Muscle layer of duodenum (tissue), 2 donors: Measurements from ENCODE around the gene MOB3B.
"Not testable (repeated sequence)": the region's sequence is repeated elsewhere in the genome, so short reads cannot be mapped to it uniquely, and the experiment has no call there.

ENCODE experiments used
- H3K27ac ChIP-seq: one replicate; pipeline ENCODE4 v1.7.0; 2013; ENCODE audit warnings: mild to moderate bottlenecking, low read length
- H3K27me3 ChIP-seq: one replicate; pipeline ENCODE4 v1.7.0; 2013; ENCODE audit warnings: low read depth, mild to moderate bottlenecking, control low read depth, low read length
- H3K36me3 ChIP-seq, 2 donors: one replicate each; pipeline ENCODE4 v1.7.0; 2013; ENCODE audit warnings: low read length in 2 of 2, control low read depth in 1 of 2, mild to moderate bottlenecking in 1 of 2; ENCODE audit not compliant: insufficient read depth in 2 of 2, control insufficient read depth in 1 of 2
- H3K4me1 ChIP-seq, 2 donors: one replicate each; pipeline ENCODE4 v1.7.0; 2013; ENCODE audit warnings: low read length in 2 of 2, mild to moderate bottlenecking in 2 of 2, control low read depth in 1 of 2, moderate library complexity in 1 of 2; ENCODE audit not compliant: insufficient read depth in 2 of 2, control insufficient read depth in 1 of 2
- H3K4me3 ChIP-seq, 2 donors: one replicate each; pipeline ENCODE4 v1.7.0; 2013; ENCODE audit warnings: low read length in 2 of 2, low read depth in 1 of 2, mild to moderate bottlenecking in 1 of 2
- H3K9me3 ChIP-seq, 2 donors: one replicate each; pipeline ENCODE4 v1.7.0; 2013; ENCODE audit warnings: low read length in 2 of 2, control low read depth in 1 of 2, mild to moderate bottlenecking in 1 of 2; ENCODE audit not compliant: control insufficient read depth in 1 of 2
- donor health status: healthy.

MOB3B gene

GRCh38 chr9:27514551-27514950 lies 15.1 kb downstream of the MOB3B start:
- no peak overlapping the region for H3K27ac ChIP-seq

DNA sequence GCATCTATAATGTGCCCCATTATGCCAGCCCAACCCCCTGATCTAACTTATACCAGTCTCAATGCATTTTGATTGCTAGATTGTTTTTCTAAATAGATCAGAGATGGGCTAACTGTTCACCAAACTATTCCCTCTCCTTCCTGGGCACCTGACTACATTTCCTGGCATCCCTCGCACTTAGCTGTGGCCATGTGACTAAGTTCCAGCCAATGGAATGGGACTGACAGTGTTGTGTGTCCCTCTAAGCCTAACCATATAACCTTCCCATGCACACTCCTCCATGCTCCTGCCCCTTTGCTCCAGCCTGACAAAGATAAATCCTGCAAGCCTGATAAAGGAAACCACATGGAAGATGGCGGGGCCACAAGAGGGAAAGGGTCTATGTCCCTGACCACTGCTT lies 17.8 kb downstream of the MOB3B start:
- H3K4me3 ChIP-seq, result no peak overlapping the region
- H3K9me3 ChIP-seq, result no peaks in the 10 kb centered on the region
- H3K27ac ChIP-seq, result no peak overlapping the region
- H3K36me3 ChIP-seq, result no peaks in the 10 kb centered on the region
- H3K27me3 ChIP-seq, result no peaks in the 10 kb centered on the region
- H3K4me1 ChIP-seq, result peaks cover 0 to 10% of the 10 kb centered on the region in 2 donors

More at GRCh38 chr9:27514551-27514950, 15.1 kb downstream of the MOB3B start:
- H3K4me1 ChIP-seq, result peaks cover 0 to 10% of the 10 kb centered on the region in 2 donors
- H3K9me3 ChIP-seq, result no peaks in the 10 kb centered on the region
- H3K27me3 ChIP-seq, result no peaks in the 10 kb centered on the region
- no peak overlapping the region for H3K4me3 ChIP-seq
- no peaks in the 10 kb centered on the region for H3K36me3 ChIP-seq

DNA sequence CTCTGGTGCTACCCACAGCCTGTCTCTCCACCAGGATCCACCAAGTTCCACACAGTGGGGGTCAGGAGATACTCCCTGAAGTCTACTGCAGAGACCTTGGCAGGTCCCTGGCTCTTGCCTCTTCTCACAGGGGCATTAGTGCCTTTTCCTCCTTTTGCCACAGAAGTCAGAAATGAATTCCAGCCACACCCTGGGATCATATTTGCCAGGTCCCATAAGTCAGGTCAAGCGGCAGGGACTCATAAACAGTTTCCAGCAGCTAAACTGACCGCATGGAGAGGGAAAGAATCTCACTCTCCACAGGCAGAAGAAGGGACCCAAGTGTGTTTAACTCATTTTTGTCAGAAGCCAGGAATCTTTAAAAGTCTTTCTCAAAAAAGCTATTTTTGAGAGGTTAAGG lies 18.8 kb downstream of the MOB3B start:
- no peaks in the 10 kb centered on the region for H3K36me3 ChIP-seq
- no peak overlapping the region for H3K4me3 ChIP-seq
- no peaks in the 10 kb centered on the region for H3K9me3 ChIP-seq
- H3K4me1 ChIP-seq, result peaks cover 0 to 10% of the 10 kb centered on the region in 2 donors
- H3K27ac ChIP-seq, result no peak overlapping the region
- no peaks in the 10 kb centered on the region for H3K27me3 ChIP-seq

- Histone ChIP-seq H3K27me3 (no peaks in the 10 kb centered on the region), H3K36me3 (no peaks in the 10 kb centered on the region), H3K4me1 (no peaks in the 10 kb centered on the region), H3K9me3 (no peaks in the 10 kb centered on the region), H3K4me3 (no peak overlapping the region), H3K27ac (no peak overlapping the region)
Observed at GRCh38 chr9:27506981-27507380, 22.6 kb downstream of the MOB3B start.

GRCh38 chr9:27505744-27506161 lies 23.9 kb downstream of the MOB3B start:
- Histone ChIP-seq H3K4me1 (no peaks in the 10 kb centered on the region), H3K36me3 (no peaks in the 10 kb centered on the region), H3K27ac (no peak overlapping the region), H3K9me3 (no peaks in the 10 kb centered on the region), H3K27me3 (no peaks in the 10 kb centered on the region), H3K4me3 (no peak overlapping the region)

GRCh38 chr9:27504259-27504658 lies 25.4 kb downstream of the MOB3B start:
- H3K27me3 ChIP-seq, result no peaks in the 10 kb centered on the region
- no peaks in the 10 kb centered on the region for H3K9me3 ChIP-seq
- no peaks in the 10 kb centered on the region for H3K36me3 ChIP-seq
- H3K27ac ChIP-seq, result no peak overlapping the region
- no peaks in the 10 kb centered on the region for H3K4me1 ChIP-seq
- H3K4me3 ChIP-seq, result no peak overlapping the region

GRCh38 chr9:27503623-27504022 lies 26.0 kb downstream of the MOB3B start:
- Histone ChIP-seq H3K27me3 (no peaks in the 10 kb centered on the region), H3K9me3 (no peaks in the 10 kb centered on the region), H3K36me3 (no peaks in the 10 kb centered on the region), H3K4me1 (no peaks in the 10 kb centered on the region), H3K27ac (no peak overlapping the region), H3K4me3 (no peak overlapping the region)

DNA sequence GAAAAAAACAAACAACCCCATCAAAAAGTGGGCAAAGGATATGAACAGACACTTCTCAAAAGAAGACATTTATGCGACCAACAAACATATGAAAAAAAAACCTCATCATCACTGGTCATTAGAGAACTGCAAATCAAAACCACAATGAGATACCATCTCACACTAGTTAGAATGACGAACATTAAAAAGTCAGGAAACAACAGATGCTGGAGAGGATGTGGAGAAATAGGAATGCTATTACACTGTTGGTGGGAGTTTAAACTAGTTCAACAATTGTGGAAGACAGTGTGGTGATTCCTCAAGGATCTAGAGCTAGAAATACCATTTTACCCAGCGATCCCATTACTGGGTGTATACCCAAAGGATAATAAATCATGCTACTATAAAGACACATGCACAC lies 28.7 kb downstream of the MOB3B start:
- not testable (repeated sequence) for H3K27me3 ChIP-seq, H3K27ac ChIP-seq, H3K4me3 ChIP-seq, H3K36me3 ChIP-seq, H3K9me3 ChIP-seq
- peaks cover 0 to 13% of the 10 kb centered on the region in 2 donors for H3K4me1 ChIP-seq

DNA sequence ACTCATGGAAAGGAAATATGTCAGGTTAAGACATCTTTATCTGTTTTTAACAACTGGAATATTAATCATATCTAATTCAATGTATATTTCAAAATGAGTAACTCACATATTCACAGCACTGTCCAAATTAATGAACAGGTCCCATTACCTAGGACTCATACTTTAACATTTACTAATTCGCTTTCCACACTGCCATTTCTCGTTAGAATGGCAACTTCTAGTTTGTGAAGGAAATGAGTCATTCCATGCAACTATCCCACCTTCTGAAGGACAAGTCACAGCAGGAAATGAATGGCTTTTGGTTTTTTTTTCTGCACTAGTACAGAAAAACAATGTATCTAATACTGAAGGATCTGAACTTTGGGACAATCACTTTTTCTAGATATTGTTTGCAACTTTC lies 30.2 kb downstream of the MOB3B start:
- Histone ChIP-seq H3K36me3 (no peaks in the 10 kb centered on the region), H3K9me3 (no peaks in the 10 kb centered on the region), H3K27me3 (no peaks in the 10 kb centered on the region), H3K4me3 (no peak overlapping the region), H3K4me1 (peaks cover 0 to 17% of the 10 kb centered on the region in 2 donors), H3K27ac (no peak overlapping the region)

DNA sequence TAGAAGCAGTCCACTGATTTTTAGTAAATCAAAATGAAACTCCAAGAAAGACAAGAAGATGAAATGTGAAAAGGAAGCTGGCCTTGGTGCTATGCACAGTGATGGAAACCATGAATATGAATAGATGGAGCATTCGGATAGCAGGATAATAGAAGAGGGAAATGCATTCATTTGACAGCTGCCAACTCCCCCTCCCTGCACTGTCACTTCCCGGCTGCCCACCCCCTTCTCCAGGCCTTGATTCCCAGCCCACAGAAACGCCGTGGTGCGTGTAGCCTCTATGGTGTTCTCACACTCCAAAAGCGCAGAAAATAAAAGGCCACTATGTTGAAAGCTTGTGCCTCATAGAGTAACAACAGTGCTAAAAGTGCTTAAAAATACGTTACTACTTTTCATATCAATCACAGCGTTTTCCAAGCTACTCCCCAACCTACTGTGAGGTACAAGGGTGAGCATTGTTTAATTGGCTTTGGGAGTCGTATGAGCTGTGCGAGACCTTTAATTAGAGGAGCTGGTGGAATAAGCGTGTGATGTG lies 31.7 kb downstream of the MOB3B start:
- H3K27me3 ChIP-seq, result no peaks in the 10 kb centered on the region
- H3K9me3 ChIP-seq, result no peaks in the 10 kb centered on the region
- peaks cover 0 to 17% of the 10 kb centered on the region in 2 donors for H3K4me1 ChIP-seq
- H3K36me3 ChIP-seq, result no peaks in the 10 kb centered on the region
- H3K4me3 ChIP-seq, result no peak overlapping the region
- no peak overlapping the region for H3K27ac ChIP-seq

DNA sequence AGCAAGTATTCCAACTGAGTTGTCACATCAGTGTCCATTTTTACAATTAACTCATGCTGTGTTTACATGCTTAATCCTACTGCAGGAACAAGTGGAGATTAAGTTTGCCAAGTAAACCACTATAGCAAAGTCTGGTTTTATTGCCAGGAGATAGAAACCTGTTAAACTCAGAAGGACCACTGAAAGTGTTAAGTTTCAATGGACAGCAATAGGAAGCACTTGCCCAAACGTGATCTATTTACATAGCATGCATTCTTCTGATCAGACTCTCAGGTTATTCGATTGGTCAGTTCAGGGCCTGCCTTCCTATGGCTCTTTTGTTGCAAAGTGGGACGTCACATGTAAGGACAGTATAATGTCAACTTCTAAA lies 33.5 kb downstream of the MOB3B start:
- no peak overlapping the region for H3K4me3 ChIP-seq

GRCh38 chr9:27495480-27496134 lies 34.0 kb downstream of the MOB3B start:
- Histone ChIP-seq H3K27ac (no peak overlapping the region), H3K4me1 (peaks cover 0 to 17% of the 10 kb centered on the region in 2 donors), H3K27me3 (no peaks in the 10 kb centered on the region), H3K36me3 (no peaks in the 10 kb centered on the region), H3K4me3 (no peak overlapping the region), H3K9me3 (no peaks in the 10 kb centered on the region)

More for the DNA sequence above, 33.5 kb downstream of the MOB3B start:
- H3K9me3 ChIP-seq, result no peaks in the 10 kb centered on the region
- H3K27me3 ChIP-seq, result no peaks in the 10 kb centered on the region
- no peak overlapping the region for H3K27ac ChIP-seq
- H3K36me3 ChIP-seq, result no peaks in the 10 kb centered on the region
- H3K4me1 ChIP-seq, result peaks cover 0 to 17% of the 10 kb centered on the region in 2 donors
